Measurements from ENCODE around the gene SULF2. TPM values are rescaled to one million over a fixed set of nuclear protein-coding genes. Genes with fewer than 3 reads are reported as not detected.

Gene SULF2
- total RNA-seq, 1 experiment from 2014 or later: 495 TPM

DNA sequence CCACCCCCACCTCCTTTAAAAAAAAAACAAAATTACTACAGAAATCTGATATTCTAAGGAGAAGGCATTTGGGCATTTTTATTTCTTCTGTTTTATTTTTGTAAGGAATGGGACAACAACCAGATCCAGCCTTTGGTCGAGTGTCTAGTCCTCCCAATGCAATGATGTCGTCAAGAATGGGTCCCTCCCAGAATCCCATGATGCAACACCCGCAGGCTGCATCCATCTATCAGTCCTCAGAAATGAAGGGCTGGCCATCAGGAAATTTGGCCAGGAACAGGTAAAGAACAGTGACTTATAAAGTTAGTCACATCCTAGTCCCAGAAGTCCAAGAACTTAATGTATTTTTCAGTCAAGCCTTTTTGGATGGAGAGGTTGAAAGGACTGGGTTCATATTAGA, 133.0 kb downstream of the SULF2 start:
- CTCF ChIA-PET: no interaction called here
- BruUV-seq (replicated peaks): no TSS peak
- no peaks in the 10 kb centered on the region for H3K27me3 ChIP-seq (ENCODE audit: insufficient read depth, low read depth)
- peak overlapping the region; percentile 36; the same call in 1 of the 2 replicates for H3K27ac ChIP-seq
- no peak overlapping the region for H3K4me3 ChIP-seq
- intact Hi-C loops (cut with micrococcal nuclease; ENCODE audit: unreplicated experiment): no loop called here
- no peak overlapping the region for H3K4me2 ChIP-seq
- peaks cover 27% of the 10 kb centered on the region for H4K20me1 ChIP-seq (ENCODE audit: insufficient read depth)
- H3K4me1 ChIP-seq (replicated peaks; ENCODE audit: insufficient read depth): no peaks in the 10 kb centered on the region
- H3K79me2 ChIP-seq (ENCODE audit: low read depth): no peaks in the 10 kb centered on the region
- peaks cover 98% of the 10 kb centered on the region for H3F3A ChIP-seq (ENCODE audit: insufficient read depth, low read depth)
- POLR2A ChIA-PET (ENCODE audit: unreplicated experiment): no interaction called here
- no peak overlapping the region for H2AFZ ChIP-seq
- no peak for TF ChIP-seq EZH2 (IDR thresholded peaks at IDR 0.05; ENCODE audit: low read depth)
- TF ChIP-seq, protein P1, sequence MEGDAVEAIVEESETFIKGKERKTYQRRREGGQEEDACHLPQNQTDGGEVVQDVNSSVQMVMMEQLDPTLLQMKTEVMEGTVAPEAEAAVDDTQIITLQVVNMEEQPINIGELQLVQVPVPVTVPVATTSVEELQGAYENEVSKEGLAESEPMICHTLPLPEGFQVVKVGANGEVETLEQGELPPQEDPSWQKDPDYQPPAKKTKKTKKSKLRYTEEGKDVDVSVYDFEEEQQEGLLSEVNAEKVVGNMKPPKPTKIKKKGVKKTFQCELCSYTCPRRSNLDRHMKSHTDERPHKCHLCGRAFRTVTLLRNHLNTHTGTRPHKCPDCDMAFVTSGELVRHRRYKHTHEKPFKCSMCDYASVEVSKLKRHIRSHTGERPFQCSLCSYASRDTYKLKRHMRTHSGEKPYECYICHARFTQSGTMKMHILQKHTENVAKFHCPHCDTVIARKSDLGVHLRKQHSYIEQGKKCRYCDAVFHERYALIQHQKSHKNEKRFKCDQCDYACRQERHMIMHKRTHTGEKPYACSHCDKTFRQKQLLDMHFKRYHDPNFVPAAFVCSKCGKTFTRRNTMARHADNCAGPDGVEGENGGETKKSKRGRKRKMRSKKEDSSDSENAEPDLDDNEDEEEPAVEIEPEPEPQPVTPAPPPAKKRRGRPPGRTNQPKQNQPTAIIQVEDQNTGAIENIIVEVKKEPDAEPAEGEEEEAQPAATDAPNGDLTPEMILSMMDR (conservative IDR thresholded peaks at IDR 0.05): no peak
- DNase-seq: no peak
- H3K9me2 ChIP-seq (ENCODE audit: insufficient read depth): no peaks in the 10 kb centered on the region
- no peaks in the 10 kb centered on the region for H3K9me3 ChIP-seq (ENCODE audit: insufficient read depth, low read depth)
- H3K36me3 ChIP-seq (ENCODE audit: low read depth): peaks cover 57% of the 10 kb centered on the region

DNA sequence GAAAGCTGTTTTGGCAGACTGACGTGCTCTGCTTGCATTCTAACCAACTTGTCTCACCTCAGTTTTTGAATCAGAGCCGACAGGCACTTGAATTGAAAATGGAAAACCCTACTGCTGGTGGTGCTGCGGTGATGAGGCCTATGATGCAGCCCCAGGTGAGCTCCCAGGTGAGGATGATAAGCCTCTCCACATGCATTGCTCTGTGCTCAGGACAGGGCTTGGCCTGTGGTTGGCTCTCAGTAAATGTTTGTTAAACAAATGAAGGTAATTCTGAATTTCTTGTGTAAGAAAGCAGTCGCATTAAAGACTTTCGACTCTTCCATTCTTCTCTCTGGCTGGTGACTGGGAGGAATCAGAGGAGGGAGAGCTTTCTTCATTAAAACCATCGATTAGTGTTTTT, 136.3 kb downstream of the SULF2 start:
- BruUV-seq (replicated peaks): no TSS peak
- Histone ChIP-seq H3K4me1 (replicated peaks; ENCODE audit: insufficient read depth) (no peaks in the 10 kb centered on the region), H4K20me1 (ENCODE audit: insufficient read depth) (peaks cover 21% of the 10 kb centered on the region), H3K9me2 (ENCODE audit: insufficient read depth) (no peaks in the 10 kb centered on the region), H3K4me2 (no peak overlapping the region), H3F3A (ENCODE audit: insufficient read depth, low read depth) (peaks cover 93% of the 10 kb centered on the region), H3K79me2 (ENCODE audit: low read depth) (no peaks in the 10 kb centered on the region), H3K4me3 (no peak overlapping the region), H3K27me3 (ENCODE audit: insufficient read depth, low read depth) (no peaks in the 10 kb centered on the region), H2AFZ (no peak overlapping the region), H3K9me3 (ENCODE audit: insufficient read depth, low read depth) (no peaks in the 10 kb centered on the region), H3K27ac (peak overlapping the region; percentile 24; the same call in 1 of the 2 replicates), H3K36me3 (ENCODE audit: low read depth) (peaks cover 58% of the 10 kb centered on the region)
- intact Hi-C loops (cut with micrococcal nuclease; ENCODE audit: unreplicated experiment): no loop called here
- no peak for DNase-seq
- TF ChIP-seq EZH2 (IDR thresholded peaks at IDR 0.05; ENCODE audit: low read depth): no peak
- TF ChIP-seq, protein P1 (conservative IDR thresholded peaks at IDR 0.05): no peak
- ChIA-PET POLR2A (ENCODE audit: unreplicated experiment) (no interaction called here), CTCF (no interaction called here)

DNA sequence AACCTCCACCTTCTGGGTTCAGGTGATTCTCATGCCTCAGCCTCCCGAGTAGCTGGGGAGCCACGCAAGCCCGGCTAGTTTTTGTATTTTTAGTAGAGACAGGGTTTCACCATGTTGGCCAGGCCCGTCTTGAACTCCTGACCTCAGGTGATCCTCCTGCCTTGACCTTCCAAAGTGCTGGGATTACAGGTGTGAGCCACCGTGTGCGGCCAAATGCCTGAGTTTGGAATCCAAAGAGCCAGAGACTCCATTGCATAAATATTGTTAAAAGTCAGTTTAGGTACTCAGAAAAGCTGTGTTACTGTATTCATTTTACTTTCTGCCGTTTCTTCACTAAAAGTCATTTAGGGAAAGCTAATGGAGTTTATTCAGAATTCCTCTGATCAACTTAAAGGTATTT, 137.3 kb downstream of the SULF2 start:
- no peaks in the 10 kb centered on the region for H3K9me3 ChIP-seq (ENCODE audit: insufficient read depth, low read depth)
- no peak overlapping the region for H2AFZ ChIP-seq
- peaks cover 87% of the 10 kb centered on the region for H3F3A ChIP-seq (ENCODE audit: insufficient read depth, low read depth)
- no peak for DNase-seq
- H3K4me1 ChIP-seq (replicated peaks; ENCODE audit: insufficient read depth): no peaks in the 10 kb centered on the region
- ChIA-PET POLR2A (ENCODE audit: unreplicated experiment) (no interaction called here), CTCF (no interaction called here)
- no peak overlapping the region for H3K27ac ChIP-seq
- H3K4me2 ChIP-seq: no peak overlapping the region
- TF ChIP-seq, protein P1 (conservative IDR thresholded peaks at IDR 0.05): no peak
- no peak for TF ChIP-seq EZH2 (IDR thresholded peaks at IDR 0.05; ENCODE audit: low read depth)
- peaks cover 18% of the 10 kb centered on the region for H4K20me1 ChIP-seq (ENCODE audit: insufficient read depth)
- no peaks in the 10 kb centered on the region for H3K27me3 ChIP-seq (ENCODE audit: insufficient read depth, low read depth)
- H3K36me3 ChIP-seq (ENCODE audit: low read depth): peaks cover 49% of the 10 kb centered on the region
- H3K79me2 ChIP-seq (ENCODE audit: low read depth): no peaks in the 10 kb centered on the region
- H3K9me2 ChIP-seq (ENCODE audit: insufficient read depth): no peaks in the 10 kb centered on the region
- H3K4me3 ChIP-seq: no peak overlapping the region
- intact Hi-C loops (cut with micrococcal nuclease; ENCODE audit: unreplicated experiment): no loop called here
- no TSS peak for BruUV-seq (replicated peaks)

Data from PC-9 (cell line).